ENCODE data around the gene TTLL12.
A peak's percentile ranks its signal among the peaks of the same experiment; 100 is the strongest.

The TTLL12 gene

DNA sequence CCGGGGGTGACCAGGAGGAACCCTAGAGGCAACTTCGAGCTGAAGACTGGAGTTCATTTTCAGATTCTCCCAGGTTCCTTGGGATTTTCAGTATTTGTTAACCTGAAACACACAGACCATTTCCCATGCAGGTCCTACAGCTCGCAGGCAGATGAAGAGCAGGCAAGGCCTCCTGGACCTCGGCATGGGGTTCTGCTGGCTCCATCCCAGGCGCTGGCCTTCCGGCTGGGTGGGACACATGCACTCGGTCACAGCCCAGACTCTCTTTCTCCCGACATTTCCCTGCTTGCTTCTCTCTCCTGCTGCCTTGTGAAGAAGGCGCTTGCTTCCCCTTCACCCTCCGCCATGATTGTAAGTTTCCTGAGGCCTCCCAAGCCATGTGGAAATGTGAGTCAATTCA, 15.4 kb upstream of the TTLL12 start:
- no peak for DNase-seq (ENCODE audit: low read depth in 1 of 2, low spot score in 1 of 2)
- no peak for TF ChIP-seq JUND (IDR thresholded peaks at IDR 0.05; ENCODE audit: low read depth)
- in situ Hi-C loops (cut with HindIII; ENCODE audit: low pct_unique_long_range_greater_than_20kb, low sequenced_read_pairs), result no loop called here

DNA sequence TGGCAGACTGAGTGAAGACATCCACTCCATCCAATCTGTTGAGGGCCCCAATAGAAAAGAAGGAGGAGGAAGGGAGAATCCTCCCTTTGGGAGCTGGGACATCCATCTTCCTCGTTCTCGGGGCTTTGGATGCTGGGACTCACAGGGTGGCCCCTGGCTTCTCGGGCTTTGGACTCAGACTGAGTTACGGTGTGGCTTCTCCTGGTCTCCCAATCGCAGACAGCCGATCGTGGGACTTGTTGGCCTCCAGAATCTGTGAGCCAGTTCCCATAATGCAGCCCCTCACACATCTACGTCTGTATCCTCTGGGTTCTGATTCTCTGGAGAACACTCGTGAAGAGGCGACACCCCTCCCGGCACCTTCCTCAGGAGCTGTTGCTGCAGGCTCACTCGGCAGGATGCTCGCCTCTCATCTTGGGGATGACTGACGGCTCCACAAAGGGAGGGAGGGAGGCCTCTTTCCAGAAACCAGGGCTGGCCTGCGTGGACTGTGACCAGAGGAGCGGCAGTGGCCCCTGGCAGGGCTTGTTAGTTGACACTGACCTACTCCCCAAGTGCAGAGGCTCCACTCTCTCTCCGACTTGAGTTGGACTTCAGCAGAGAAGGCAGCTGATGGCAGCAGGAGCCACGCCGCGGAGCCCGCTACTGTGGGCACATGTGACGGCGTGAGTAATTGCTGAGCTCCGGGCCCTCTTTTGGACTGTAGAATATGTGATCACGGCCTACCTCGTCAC, 14.7 kb upstream of the TTLL12 start:
- DNase-seq (ENCODE audit: low read depth in 1 of 2, low spot score in 1 of 2), result no peak
- in situ Hi-C loops (cut with HindIII; ENCODE audit: low pct_unique_long_range_greater_than_20kb, low sequenced_read_pairs), result no loop called here
- no peak for TF ChIP-seq JUND (IDR thresholded peaks at IDR 0.05; ENCODE audit: low read depth)

DNA sequence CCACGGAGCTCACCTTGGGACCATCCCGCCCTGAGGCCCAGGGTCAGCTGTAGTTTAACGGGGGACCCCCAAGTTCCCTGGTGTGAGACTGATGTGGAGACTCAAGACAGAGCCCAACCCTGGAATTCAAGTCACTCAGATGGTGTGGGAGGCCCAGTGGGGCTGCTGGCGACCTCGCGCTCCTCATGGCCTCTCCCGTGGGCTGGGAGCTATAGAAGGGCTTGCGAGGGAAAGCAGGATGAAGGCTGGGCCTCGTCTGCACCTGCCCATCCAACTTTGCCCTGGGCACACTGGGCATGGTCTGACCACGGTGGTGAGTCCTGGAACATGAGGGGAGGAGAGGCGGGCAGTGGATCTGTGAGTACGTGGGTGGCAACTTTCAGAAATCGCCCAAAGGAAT, 13.6 kb upstream of the TTLL12 start:
- DNase-seq (ENCODE audit: low read depth in 1 of 2, low spot score in 1 of 2), result no peak
- in situ Hi-C loops (cut with HindIII; ENCODE audit: low pct_unique_long_range_greater_than_20kb, low sequenced_read_pairs), result no loop called here
- TF ChIP-seq JUND (IDR thresholded peaks at IDR 0.05; ENCODE audit: low read depth), result no peak

DNA sequence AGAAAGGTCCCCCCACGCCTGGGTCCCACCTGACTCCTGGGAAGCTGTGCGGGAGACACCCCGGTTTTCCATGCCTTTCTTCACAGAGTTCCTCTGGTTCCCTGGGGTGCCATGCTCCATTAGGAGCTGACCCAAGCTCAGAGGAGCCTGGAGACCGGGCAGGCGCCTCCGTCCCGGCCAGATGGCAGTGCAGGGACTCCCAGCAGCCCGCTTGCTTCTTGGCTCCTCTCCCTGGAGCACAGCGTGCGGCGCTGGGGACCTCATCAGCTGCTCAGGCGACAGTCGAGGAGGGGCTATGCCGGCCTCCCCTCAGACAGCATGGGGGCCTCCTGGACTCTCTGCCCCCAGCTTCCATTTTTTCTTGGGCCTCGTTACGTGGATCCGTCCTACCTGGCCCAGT, 13.1 kb upstream of the TTLL12 start:
- no peak for TF ChIP-seq JUND (IDR thresholded peaks at IDR 0.05; ENCODE audit: low read depth)
- DNase-seq (ENCODE audit: low read depth in 1 of 2, low spot score in 1 of 2), result no peak
- in situ Hi-C loops (cut with HindIII; ENCODE audit: low pct_unique_long_range_greater_than_20kb, low sequenced_read_pairs), result no loop called here

DNA sequence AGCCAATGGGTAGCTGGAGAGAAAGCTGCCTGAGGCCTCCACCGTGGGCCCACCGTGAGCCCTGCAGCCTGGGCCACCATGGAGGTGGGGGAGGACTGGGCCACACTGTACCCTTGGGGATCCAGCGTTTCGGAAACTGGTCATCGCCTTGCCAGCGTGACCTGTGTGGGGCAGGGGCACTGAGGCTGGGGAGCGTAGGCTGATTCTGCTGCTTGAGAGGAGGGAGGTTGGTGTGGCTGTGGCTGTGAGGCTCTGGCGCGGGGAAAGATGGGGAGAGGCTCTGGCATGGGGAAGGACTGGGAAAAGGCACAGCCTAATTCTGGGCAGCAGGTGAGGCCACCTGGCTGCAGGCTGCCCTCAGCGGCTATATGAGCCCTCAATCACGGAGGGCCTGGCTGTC, 12.6 kb upstream of the TTLL12 start:
- no peak for TF ChIP-seq JUND (IDR thresholded peaks at IDR 0.05; ENCODE audit: low read depth)
- in situ Hi-C loops (cut with HindIII; ENCODE audit: low pct_unique_long_range_greater_than_20kb, low sequenced_read_pairs), result no loop called here
- DNase-seq (ENCODE audit: low read depth in 1 of 2, low spot score in 1 of 2), result no peak

DNA sequence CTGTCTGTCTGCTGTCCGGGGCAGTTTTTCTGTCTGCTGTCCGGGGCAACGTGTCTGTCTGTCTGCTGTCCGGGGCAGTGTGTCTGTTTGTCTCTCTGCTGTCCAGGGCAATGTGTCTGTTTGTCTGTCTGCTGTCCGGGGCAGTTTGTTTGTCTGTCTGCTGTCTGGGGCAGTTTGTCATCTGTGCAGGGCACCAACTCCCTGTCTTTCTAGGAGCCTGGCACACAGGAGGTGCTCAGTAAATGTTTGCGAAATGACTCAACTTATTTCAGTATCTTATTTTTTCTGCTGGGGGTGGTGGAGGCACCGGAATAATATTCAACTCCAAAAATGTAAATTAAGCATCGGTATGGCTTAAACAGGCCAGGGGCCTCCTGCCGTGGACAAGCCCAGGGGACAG, 12.0 kb upstream of the TTLL12 start:
- no peak for TF ChIP-seq JUND (IDR thresholded peaks at IDR 0.05; ENCODE audit: low read depth)
- in situ Hi-C loops (cut with HindIII; ENCODE audit: low pct_unique_long_range_greater_than_20kb, low sequenced_read_pairs), result no loop called here
- DNase-seq (ENCODE audit: low read depth in 1 of 2, low spot score in 1 of 2), result no peak

DNA sequence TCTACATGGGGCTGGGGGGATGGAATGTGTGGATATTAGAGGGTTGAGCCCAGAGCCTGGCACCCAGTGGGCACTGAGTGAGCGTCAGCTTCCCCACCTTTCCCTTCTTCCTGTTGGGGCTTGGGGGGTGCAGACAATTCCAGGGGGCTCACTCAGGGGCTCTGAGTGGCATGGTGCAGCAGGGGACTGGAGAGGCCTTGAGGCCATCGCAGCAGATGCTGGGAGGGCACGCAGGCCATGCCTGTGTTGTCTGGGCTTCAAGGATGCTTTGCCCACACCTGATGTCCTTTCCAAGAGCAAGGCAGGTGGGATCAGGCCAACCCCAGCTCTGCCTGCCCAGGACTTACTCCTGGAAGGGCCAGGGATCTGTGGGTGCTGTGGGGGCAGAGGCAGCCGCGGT, 11.2 kb upstream of the TTLL12 start:
- no peak for TF ChIP-seq JUND (IDR thresholded peaks at IDR 0.05; ENCODE audit: low read depth)
- DNase-seq (ENCODE audit: low read depth in 1 of 2, low spot score in 1 of 2), result no peak
- in situ Hi-C loops (cut with HindIII; ENCODE audit: low pct_unique_long_range_greater_than_20kb, low sequenced_read_pairs), result no loop called here

DNA sequence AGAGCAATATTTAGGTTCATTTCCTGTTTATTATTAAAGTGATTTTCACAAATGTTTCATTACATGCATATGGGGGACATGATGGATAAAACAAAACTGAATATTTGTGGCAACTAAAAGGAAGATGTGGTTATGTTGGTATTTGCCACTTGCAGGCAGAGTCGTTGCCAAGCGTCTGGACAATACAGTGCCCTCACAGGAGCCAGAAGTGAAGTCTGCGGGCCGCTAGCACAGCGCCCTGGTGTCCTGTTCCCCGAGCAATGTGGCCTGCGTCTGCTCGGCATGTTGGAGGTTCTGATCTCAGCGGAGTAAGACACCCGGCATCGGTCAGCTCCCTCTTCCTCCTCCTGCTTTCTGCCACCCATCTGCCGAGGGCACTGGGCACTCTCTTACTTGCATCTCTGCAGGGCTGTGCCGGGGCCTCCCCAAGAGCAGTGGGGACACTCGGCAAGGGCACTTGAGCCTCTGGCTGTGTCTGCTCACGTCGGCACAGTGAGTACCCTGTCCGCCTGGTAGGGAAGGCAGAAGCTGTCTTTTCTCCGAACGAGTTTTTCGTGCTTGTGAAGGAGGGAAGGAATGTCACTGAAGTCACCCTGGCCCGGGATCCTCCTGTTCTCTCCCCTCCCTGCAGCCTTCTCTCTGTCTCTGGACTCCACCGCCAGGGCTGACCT, 10.5 kb upstream of the TTLL12 start:
- TF ChIP-seq JUND (IDR thresholded peaks at IDR 0.05; ENCODE audit: low read depth), result no peak
- DNase-seq (ENCODE audit: low read depth in 1 of 2, low spot score in 1 of 2), result peak in 1 of 2 experiments; percentile 49
- in situ Hi-C loops (cut with HindIII; ENCODE audit: low pct_unique_long_range_greater_than_20kb, low sequenced_read_pairs), result no loop called here

DNA sequence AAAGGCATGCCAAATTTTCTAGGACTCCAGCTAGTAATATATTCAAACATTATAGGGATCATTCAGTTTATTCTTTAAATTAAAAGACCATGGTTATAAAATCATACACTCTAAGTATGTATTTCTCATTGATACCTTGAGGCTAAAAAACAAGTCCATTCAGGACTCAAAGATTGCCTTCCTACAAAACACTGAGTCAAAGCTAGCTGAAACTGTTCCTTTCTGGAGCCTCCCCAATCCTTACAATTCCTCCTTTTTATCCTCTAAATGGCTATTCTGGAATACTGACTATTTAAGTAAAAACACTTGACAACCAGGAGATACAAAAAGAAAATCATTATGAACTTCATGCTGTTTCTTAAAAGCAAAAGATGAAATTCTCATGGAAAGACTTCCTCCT, 4.9 kb upstream of the TTLL12 start:
- in situ Hi-C loops (cut with HindIII; ENCODE audit: low pct_unique_long_range_greater_than_20kb, low sequenced_read_pairs), result no loop called here
- TF ChIP-seq JUND (IDR thresholded peaks at IDR 0.05; ENCODE audit: low read depth), result no peak
- DNase-seq (ENCODE audit: low read depth in 1 of 2, low spot score in 1 of 2), result no peak

DNA sequence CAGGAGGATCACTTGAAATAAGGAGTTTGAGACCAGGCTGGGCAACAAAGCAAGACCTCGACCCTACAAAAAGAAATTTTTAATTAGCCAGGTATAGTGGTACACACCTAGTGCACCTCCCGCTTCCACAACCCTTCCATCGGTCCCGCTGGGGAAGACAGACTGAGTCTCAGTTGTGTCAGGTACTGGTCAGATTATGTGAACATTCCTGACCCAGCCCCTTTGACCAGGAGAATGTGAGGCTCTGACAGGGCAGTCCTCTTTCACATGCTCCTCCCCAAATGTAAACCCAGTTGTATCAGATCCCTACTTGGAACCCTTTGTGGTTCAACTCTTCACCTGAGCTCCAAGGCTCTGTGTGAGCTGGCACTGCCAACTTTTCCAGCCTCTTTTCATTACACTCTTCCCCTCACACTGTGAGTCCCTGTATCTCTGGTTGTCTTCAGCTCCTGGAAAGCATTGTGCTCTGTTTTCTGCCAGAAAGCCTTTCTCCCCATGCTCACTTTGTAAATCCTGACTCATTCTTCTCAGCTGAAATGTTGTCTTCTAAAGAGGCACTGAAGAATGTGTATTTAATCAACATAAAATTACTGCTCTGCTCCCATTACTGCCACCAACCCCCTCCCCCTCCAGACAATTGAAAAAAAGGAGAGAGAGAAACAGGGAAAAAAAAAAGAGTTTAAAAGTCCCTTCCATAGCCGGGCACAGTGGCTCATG, 2.1 kb upstream of the TTLL12 start:
- no peak for DNase-seq (ENCODE audit: low read depth in 1 of 2, low spot score in 1 of 2)
- in situ Hi-C loops (cut with HindIII; ENCODE audit: low pct_unique_long_range_greater_than_20kb, low sequenced_read_pairs), result no loop called here
- no peak for TF ChIP-seq JUND (IDR thresholded peaks at IDR 0.05; ENCODE audit: low read depth)

DNA sequence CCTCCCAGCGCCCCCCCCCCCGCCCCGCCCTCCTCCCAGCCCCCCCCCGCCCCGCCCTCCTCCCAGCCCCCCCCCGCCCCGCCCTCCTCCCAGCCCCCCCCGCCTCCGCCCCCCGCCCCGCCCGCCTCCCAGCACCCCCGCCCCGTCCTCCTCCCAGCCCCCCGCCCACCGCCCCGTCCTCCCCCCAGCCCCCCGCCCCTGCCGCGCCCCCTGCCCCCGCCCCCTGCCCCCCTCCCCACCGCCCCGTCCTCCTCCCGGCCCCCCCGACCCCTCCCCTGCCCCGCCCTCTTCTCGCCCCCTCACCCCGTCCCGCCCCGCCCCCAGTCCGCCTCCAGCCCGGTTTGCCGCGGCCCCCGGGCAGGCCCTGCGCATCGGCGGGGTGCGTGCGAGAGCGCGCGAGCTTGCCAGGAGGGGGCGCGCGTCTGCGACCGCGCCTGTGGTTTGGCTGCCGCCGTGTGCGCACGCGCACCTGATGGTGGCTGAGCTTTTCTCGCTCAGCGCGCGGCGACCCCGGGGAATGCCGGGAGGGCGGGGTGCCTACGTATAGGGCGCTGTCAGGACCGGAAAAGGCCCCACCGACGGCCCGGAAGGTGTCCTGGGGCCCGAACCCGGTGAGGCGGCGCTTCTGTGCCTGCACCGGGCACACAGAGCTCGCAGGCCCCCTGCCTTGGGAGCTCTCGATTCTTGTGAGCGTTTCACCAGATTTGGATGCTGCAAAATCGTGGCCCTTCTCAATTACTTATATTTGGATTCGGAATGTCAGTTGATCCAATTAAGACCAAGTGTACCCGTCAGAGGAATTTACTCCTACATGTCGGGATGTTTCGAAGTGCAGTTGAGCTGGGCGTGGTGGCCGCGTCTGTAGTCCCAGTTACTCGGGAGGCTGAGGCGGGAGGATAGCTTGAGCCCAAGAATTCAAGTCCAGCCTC, 501 bp upstream of the TTLL12 start:
- peak; percentile 84 to 94 for DNase-seq (ENCODE audit: low read depth in 1 of 2, low spot score in 1 of 2)
- no peak for TF ChIP-seq JUND (IDR thresholded peaks at IDR 0.05; ENCODE audit: low read depth)
- in situ Hi-C loops (cut with HindIII; ENCODE audit: low pct_unique_long_range_greater_than_20kb, low sequenced_read_pairs), result no loop called here

DNA sequence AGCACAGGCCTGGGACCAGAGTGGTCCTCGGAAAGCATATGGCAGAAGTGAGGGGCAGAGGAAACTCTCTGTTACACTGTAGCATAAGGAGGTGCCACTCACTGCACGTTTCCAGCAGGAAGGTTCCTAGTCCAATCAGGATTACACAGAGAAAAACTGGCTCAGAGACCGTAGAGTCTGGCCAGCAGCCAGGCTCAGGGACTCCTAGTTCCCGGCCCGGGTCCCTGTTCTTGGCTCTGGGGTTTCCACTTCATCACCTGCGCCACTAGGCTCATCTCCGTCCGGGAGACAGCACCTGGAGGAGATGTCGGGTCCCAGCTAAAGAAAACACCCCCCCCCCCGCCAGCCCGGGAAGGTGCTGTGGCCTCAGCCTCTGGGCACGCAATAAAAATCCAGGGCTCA, 1.1 kb downstream of the TTLL12 start:
- no peak for TF ChIP-seq JUND (IDR thresholded peaks at IDR 0.05; ENCODE audit: low read depth)
- DNase-seq (ENCODE audit: low read depth in 1 of 2, low spot score in 1 of 2), result peak; percentile 33 to 54
- in situ Hi-C loops (cut with HindIII; ENCODE audit: low pct_unique_long_range_greater_than_20kb, low sequenced_read_pairs), result no loop called here

Data from T47D (cell line).